ENCODE data around the gene FHIT.

Gene FHIT

DNA sequence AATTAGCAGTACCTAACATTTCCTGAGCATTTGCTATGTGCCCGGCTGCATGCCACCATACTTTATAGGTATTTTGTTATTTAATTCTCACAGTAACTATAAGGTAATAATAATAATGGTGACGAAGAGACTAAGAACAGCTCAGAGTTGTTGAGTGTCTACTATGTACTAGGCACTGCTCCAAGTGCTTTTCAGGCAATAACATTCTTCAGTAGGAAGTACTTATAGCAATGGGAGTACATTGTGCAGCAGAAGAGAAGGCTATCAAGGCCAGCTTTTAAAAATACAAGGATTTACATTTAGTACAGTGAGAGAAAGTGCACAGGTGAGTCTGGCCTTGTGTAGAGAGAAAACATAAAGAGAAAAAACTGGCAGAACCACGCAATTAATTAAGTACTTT is 647.4 kb downstream of the FHIT start:
- DNase-seq: no peak

DNA sequence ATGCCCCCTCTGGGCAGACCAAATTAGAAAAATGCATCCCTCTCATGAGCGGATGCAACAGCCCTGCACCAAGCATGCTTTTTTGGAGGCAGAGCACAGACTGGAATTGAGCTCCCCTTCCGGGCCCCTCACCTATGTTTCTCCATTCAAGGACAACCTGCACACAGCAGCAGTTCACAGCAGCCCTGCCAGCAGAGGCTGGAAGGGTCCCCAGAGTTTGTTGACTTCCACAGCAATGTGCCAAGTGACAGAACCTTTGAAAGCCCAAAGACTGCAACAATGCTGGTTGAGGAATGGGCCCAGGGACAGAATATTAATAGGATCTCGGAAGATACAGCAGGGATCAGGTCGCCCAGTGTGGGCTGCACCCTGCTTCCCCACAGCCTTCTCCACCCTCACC is 650.4 kb downstream of the FHIT start:
- no peak for DNase-seq

DNA sequence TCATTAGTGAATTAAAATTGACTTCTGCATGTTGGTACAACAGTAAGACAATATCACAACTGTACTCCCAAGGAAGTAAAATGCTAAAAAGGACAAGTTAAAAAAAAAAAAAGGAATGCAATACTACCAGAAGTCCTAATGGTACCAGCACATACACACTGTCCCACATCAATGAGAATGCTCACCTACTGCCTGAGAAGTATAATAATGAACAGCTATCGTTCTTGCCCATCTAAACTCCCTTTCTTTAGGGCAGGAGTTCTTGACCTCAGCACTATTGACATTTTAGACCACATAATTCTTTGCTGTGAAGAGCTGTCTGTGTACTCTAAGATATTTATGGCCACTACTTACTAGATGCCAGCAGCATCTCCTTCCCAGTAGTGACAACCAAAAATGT is 651.7 kb downstream of the FHIT start:
- no peak for DNase-seq

DNA sequence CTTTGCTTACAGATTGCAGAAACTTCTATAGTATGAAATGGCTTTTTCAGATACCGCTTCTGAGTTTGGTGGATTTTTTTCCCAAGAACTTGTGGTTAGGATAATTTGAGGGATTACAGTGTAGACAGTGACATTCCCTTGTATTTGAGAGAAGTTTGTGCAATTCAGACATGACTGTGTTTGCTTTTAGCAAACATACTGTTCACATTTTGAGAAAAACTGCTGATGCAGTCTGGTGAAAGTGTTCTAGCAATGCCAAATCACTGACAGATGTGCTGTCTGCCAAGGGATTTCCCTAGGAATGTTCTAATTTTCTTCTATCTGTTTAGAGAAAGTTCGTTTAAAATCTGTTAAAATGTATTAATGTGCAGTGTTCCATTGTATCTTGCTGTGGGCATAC is 652.6 kb downstream of the FHIT start:
- DNase-seq: no peak

DNA sequence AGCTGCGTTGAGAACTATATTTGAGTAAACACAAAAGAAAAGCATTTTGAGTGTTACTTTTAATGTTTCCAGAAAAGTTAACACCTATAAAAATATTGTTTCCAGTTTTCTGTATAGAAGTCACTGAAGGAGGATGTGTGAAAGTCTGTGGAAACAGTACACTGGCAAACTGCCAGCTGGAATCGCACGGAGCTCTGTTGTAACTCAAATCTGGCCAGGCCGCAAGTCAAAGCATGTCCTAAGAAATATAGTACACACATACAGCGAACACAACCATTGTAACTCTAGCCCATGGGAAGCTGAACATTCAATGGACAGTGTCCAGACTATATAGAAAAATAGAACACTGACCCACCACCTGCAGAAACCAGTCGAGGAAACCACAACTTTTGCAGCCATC is 657.2 kb downstream of the FHIT start:
- no peak for DNase-seq

GRCh38 chr3:60591267-60591666 is 660.0 kb downstream of the FHIT start:
- no peak for DNase-seq

DNA sequence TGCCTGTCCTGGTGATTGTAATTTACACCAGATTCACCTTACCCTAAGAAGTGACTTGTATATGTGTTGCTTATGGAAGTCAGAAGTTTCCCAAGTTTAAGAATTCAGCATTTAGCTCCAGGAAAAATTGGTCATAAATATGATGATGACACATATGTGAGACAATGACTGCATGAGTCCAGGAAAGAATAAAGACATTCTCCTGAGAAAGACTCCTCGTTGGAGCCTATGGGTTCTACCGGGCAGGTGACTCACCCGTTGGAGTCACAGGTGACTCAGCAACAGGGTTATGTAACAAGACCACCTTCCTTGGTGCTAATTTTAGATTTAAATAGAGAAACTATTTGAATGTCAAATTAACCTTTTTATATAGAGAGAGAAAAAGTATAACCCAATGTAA is 662.4 kb downstream of the FHIT start:
- DNase-seq: no peak

DNA sequence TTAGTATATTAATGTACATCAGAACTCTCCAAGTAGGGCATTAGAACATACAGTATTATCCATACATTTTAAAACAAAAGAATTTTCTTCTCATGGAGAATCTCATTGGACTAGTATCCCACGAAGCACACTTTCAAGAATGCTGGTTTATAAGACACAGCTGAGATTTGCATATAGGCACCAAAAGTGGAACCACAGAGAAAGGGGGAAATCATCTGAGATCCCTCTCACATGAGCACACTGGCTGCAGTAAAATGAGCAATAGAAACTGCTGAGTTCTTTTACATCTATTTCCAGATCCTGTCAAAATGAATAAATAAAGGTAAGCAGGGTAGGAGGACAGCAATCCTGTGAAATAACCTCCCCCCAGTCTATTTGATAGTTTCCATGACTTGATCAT is 665.3 kb downstream of the FHIT start:
- DNase-seq: no peak

- no peak for DNase-seq
These were observed 667.0 kb downstream of the FHIT start for GRCh38 chr3:60584250-60584649.

- DNase-seq: no peak
These were observed 669.0 kb downstream of the FHIT start for GRCh38 chr3:60582288-60582687.

GRCh38 chr3:60580809-60581208 is 670.4 kb downstream of the FHIT start:
- DNase-seq: no peak

DNA sequence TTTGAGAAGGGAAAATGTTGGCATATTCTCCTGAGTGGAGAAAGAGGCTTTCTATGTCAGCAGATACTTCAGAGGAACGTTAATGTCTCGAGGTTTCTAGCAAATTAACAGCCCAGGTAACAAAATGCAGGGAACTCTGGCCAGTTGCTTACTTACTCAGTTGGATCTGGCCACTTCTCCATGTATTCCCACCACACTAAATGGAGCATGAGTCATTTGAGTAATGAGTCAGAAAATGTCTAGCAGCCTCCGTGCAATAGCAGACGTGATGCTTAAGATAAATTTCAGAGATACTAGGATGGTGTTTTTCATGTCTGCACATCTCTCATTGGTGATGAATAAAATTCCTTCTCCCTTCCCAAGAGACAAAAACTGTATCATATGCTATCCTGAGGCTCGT is 671.5 kb downstream of the FHIT start:
- no peak for DNase-seq

DNA sequence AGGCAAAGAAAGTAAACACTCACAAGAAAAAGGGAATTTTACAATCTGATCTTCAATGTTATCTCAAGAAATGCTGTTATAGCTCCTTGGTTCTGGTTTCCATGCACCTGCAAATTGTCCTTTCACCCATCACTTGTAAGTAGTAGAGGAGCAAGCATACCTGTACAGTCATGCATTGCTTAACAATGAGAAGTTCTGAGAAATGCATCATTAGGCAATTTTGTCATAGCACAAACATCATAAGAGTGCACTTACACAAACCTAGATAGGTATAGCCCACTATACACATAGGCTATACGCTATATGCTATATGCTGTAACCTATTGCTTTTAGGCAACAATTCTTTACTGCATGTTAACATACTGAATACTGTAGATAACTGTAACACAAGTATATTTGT is 672.3 kb downstream of the FHIT start:
- DNase-seq: no peak

GRCh38 chr3:60577601-60578000 is 673.7 kb downstream of the FHIT start:
- DNase-seq: no peak

- no peak for DNase-seq
These were observed 675.5 kb downstream of the FHIT start for GRCh38 chr3:60575718-60576272.

DNA sequence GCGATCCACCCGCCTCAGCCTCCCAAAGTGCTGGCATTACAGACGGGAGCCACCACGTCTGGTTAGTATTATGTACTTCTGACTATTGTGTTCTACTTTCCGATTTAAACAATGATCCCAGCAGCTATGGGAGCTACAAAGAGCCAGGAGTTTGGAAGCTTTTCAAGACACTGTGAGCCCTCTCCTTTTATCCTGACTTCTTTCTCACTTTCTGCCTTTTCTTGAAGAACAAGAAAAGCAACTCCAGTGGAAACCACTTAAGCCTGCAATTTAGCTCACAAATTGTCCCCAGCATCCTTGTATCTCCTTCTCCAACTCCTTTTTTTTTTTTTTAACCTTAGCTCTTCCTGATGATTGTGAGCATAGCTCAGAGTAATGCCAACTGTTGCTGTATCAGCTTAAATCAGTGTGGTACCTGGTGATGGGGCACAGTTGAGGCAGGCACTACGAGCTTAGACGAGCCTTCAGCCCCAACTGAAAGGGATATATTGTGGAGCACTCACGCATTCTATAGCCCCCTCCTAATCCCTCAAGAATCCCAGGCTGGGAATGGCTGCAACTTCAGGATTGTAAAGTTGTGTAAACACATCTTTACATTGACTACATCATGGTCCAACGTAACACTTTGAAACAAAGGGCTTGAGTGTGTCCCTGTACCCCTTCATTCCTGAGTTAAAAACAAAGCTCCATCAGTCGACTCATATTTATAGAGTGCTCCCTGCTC is 677.0 kb downstream of the FHIT start:
- no peak for DNase-seq

DNA sequence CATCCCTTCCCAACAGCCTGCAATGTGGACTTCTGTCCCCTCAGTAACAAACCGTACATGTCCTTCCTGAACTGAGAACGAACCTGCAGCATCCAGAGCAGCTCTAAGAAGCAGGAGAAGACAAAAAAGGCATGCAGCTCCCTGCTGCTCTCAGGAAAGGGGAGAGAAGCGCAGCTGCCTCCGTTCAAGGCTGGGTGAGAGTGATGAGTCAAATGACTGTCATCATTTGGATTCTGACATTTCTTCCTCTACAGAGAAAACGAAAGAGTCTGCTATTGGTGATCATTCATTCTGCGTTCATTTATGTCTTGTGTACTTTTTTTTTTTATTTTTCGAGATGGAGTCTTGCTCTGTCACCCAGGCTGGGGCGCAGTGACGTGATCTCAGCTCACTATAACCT is 677.8 kb downstream of the FHIT start:
- DNase-seq: no peak

DNA sequence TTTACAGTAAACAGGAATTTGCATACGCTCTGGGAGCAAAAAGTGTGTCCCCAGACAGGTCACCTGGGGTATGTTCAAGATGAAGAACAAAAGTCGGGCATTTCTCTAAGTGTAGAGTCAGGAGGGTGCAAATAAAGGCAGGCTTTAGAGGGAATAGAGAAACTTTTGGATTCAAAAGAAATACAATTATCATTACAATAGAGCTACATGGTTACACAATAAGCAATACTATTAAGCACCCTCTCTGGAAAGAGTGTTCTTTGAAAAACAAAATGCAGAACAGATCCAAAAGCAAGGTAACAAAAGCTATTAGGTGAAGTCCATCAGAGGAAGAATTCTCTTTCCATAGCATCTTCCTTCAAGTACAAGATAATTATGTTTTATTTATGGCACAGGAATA is 679.7 kb downstream of the FHIT start:
- DNase-seq: no peak

DNA sequence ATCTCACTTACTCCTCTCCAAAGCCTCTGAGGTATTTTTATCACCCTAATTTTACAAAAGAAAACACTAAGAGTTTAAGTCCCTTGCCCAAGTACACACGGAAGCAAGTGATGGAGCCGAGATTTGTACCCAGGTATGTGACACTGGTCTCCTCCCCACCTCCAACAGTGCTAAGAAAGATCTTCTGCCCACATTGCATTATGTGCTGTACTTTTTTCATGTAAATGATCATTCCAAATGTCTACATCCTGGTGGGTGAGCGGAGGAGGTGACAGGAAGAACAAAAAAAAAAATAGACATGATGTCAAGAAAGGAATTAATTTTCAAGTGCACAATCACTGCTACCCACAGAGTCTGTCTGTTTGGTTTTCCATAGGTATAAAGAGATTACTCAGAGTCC is 694.1 kb downstream of the FHIT start:
- no peak for DNase-seq

- no peak for DNase-seq
These were observed 695.4 kb downstream of the FHIT start for GRCh38 chr3:60555686-60556354.

GRCh38 chr3:60553144-60553543 is 698.1 kb downstream of the FHIT start:
- no peak for DNase-seq

DNA sequence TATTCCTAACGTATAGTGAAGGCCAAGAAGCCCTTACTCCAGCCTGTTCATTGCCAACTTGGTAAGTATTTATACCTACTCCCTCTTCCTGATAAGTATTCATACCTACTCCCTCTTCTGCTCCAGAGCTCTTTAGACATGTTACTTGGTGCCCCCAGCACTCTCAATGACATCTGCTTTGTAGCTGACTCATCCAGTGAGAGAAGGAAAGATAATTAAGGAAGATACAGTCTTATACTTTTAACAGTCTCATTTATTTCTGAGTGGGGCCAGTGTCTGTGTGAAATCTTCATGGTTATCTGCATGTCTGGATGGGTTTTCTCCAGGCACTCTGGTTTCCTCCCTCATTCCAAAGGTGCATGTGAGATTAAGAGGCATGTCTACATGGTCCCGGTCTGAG is 698.7 kb downstream of the FHIT start:
- DNase-seq: no peak

GRCh38 chr3:60551455-60552209 is 699.6 kb downstream of the FHIT start:
- no peak for DNase-seq

GRCh38 chr3:60549863-60550262 is 701.4 kb downstream of the FHIT start:
- no peak for DNase-seq

Measured in DMS 273 treated with DMSO at 0.1 percent for 48 hours (cell line).